Fibroblast of upper back skin (primary cell): Measurements from ENCODE around the gene RMND5B.
"Not testable (repeated sequence)": the region's sequence is repeated elsewhere in the genome, so short reads cannot be mapped to it uniquely, and the experiment has no call there.

ENCODE experiments used
- DNase-seq: peaks from one replicate; pipeline ENCODE4 v3.0.0-alpha.2; 2013

Gene RMND5B

GRCh38 chr5:178130576-178131445 is at the start of gene RMND5B:
TSS of gene RMND5B (plus strand) at chr5:178131014. CDS start at chr5:178138120, 7,106 bp downstream.
- DNase-seq: peak; percentile 75

- DNase-seq: no peak
These were observed 49.1 kb upstream of the RMND5B start for GRCh38 chr5:178081571-178082243.

- DNase-seq: no peak
These were observed 46.9 kb upstream of the RMND5B start for GRCh38 chr5:178083922-178084321.

GRCh38 chr5:178085316-178085715 is 45.5 kb upstream of the RMND5B start:
- DNase-seq: no peak

GRCh38 chr5:178086266-178086665 is 44.5 kb upstream of the RMND5B start:
- DNase-seq: no peak

- DNase-seq: not testable (repeated sequence)
These were observed 43.6 kb upstream of the RMND5B start for GRCh38 chr5:178087199-178087598.

- no peak for DNase-seq
These were observed 40.0 kb upstream of the RMND5B start for GRCh38 chr5:178090856-178091255.

- DNase-seq: no peak
These were observed 37.7 kb upstream of the RMND5B start for GRCh38 chr5:178093134-178093533.

- no peak for DNase-seq
These were observed 36.5 kb upstream of the RMND5B start for GRCh38 chr5:178094345-178094744.

- DNase-seq: no peak
These were observed 32.1 kb upstream of the RMND5B start for GRCh38 chr5:178098685-178099084.

GRCh38 chr5:178103612-178104011 is 27.2 kb upstream of the RMND5B start:
- DNase-seq: no peak

GRCh38 chr5:178104492-178104891 is 26.3 kb upstream of the RMND5B start:
- DNase-seq: no peak

- DNase-seq: no peak
These were observed 24.7 kb upstream of the RMND5B start for GRCh38 chr5:178106086-178106485.

- DNase-seq: no peak
These were observed 24.1 kb upstream of the RMND5B start for GRCh38 chr5:178106556-178107239.

GRCh38 chr5:178107756-178108310 is 23.0 kb upstream of the RMND5B start:
- DNase-seq: no peak

- no peak for DNase-seq
These were observed 22.4 kb upstream of the RMND5B start for GRCh38 chr5:178108446-178108845.

GRCh38 chr5:178108966-178109365 is 21.8 kb upstream of the RMND5B start:
- DNase-seq: no peak

- DNase-seq: no peak
These were observed 20.3 kb upstream of the RMND5B start for GRCh38 chr5:178110511-178110910.

GRCh38 chr5:178111925-178112324 is 18.9 kb upstream of the RMND5B start:
- DNase-seq: peak; percentile 12

GRCh38 chr5:178112545-178112944 is 18.3 kb upstream of the RMND5B start:
- no peak for DNase-seq

GRCh38 chr5:178113141-178113787 is 17.6 kb upstream of the RMND5B start, which contains the start of gene N4BP3:
TSS of gene N4BP3 (plus strand) at chr5:178113532. CDS start at chr5:178119584, 6,052 bp downstream.
- DNase-seq: peak; percentile 33

- DNase-seq: no peak
These were observed 16.9 kb upstream of the RMND5B start for GRCh38 chr5:178113841-178114324.
